Stimulated activated CD4-positive, alpha-beta T cell treated with anti-CD3 and anti-CD28 coated beads, Interleukin-2, amount 100 ng/mL, for 48 hours (primary cell): ENCODE data around the gene PLA2R1.

Source experiments
- DNase-seq, 2 donors: peaks; one replicate each; pipeline ENCODE4 v3.0.0-alpha.2; 2020

Gene PLA2R1

DNA sequence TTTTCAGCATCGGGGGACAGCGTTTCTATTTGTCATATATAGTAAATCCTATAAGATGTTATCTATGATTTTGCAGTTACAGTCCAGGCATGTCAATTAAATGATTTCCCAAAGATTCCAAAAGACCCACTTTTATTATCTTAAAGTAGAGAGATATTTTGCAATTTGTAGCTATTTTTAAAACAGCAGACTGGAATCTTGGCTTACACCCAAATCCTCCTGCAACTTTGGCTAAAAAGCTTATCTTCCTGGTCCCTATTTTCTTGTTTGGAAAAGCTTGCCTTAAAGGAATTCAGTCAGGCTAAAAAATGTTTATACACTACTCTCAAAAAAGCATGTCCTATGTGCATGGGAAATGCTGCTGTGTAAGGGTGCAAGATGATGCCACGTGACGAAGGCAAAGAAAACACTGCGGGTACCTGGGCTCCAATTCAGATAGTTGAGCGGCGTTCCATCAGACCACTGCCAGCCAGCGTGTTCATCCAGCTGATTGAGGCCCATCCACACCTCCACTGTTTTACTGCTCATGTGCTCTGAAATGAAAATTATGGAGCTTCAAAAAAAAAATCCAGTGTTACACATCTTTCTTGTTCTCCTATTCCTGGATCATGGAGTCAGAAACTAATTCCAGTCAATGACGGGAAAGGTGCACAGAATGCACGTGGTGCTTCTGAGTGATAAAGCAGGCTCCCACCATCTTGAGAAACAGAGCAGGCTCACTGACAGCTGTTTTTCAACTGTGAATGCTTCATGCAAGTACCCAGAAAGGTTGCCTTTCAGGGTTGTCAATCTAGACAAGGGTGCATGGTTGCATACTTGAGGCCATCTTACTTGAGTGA is 33.8 kb downstream of the PLA2R1 start:
- no peak for DNase-seq

DNA sequence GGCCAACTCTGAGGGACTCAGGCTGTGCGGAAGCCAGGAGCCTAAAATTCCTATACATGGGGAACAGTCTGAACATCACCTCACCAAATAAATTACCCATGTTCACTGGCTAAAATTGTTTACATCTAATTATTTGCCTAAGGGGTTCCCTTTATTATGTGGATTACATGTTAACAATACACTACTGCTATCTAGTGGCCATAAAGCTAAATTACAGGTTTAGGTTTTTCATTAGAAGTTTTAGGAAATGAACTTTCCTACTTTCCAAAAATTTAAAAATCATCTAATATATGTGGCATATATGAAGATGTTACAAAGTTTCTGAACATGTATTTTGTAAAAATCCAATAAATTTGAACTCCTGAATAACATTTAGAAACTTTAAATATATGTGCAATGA is 40.3 kb downstream of the PLA2R1 start:
- no peak for DNase-seq

DNA sequence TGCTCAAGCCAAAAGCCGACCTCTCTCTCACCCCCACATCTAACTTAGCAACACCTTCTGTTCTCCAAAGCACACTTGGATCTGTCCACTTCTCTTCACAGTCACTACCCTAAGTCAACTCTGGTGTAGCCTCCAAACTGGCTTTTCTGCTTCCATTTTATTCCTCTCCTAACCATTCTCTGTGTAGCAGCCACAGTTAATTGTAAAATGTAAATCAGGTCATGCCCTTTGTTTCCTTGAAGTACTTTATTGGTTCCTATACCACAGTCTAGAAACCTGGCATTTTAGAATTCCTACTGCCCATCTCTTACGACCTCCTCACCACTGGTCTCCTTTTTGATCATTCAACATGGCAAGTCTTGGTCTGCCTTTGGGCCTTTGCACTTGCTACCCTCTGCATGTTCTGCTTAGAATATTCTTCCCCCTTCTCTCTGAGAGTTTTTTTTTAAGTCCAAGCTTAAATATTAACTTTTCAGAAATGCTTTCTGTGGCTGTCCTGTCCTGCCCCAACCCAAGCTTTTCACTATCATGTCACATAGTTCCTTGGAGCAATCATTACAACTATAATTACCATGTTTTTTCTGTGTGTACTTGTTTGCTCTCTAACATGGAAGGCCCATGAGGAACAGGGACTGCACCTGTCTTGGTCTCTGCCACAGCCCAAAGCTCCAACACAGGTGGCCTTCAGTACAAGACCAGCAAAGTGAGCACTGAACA is 42.9 kb downstream of the PLA2R1 start:
- DNase-seq = no peak

DNA sequence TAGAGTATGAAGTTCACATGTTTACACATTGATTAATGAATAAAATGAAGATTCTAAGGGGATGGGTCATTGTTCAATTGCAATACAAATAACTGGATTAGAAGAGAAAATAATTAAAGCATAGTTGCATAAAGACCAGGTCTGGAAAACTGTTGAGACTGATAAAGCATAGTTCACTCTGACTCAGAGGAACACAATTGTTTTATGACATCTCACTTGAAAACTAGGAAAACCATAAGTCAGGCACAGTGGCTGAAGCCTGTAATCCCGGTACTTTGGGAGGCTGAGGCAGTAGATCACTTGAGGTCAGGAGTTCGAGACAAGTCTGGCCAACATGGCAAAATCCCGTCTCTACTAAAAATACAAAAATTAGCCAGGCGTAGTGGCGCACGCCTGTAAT is 46.7 kb downstream of the PLA2R1 start:
- DNase-seq = no peak

DNA sequence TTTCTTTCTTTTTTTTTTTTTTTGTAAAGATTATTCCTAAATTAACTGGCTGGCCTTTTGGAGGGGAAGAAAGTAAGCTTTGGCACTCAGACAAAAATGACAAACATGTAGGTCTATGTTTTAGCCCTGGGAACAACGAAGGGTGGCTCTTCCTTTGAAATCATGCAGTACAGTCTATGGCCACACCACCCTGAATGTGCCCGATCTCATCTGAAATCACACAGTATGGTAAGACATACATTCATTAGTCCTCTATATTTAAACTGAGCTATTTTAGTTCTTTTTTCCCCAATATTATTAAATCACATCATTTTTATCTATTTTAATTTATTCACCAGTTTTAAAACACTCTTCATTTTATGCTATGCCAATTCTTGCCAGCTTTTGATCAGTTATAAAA is 48.2 kb downstream of the PLA2R1 start:
- no peak for DNase-seq

DNA sequence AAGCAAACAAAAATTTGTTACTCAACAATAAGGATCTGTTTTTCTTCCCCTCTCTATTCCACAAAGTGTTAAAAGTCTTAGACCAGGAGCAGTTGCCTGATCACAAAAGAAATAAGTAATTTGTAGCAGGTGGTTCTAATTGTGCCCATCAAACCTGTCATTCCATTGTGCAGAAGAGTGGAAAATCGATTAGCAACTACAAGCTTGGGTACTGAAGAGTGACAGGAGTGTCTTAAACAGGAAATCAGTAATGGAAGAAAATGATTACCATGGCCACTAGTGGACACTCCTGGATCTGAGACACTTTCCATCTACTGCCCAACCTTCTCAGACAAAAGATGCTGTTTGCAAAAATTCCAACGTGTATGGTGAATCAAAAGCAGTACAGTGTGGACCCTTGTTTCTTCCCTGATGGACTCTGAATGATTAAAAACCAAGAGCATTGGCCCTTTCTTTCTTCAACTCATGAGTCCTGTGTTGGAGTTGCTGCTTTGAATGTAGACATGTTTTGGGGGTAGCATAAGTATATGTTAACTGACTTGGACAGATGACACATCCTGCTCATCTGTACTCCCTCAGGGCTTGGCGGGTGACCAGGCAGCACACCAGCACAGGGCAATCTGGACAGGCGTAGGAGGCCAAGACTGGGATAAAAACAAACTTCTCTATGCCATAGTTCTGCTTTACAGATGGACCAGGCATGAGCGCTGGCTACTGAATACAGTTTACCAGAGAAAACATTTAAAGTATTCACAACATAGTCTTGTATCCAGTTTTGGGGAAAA is 51.9 kb downstream of the PLA2R1 start:
- DNase-seq = no peak

DNA sequence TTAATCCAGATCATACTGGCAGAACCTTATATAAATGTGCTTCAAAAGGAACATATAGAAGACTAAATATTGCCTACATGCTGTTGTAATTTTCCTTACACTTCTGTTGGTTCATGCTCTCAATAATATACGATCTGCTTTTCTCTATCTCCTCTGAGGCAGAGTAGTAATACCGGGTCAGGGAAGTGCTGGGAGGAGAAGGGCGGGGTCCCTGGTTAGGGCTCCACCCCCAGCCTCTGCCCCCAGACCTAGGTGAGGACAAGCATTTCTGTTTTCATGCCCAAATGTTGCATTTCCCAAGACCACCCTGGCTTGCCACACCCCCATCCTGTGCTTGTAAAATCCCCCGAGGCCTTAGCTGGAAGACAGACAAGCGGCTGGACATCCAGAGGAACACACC is 55.3 kb downstream of the PLA2R1 start:
- DNase-seq = no peak

DNA sequence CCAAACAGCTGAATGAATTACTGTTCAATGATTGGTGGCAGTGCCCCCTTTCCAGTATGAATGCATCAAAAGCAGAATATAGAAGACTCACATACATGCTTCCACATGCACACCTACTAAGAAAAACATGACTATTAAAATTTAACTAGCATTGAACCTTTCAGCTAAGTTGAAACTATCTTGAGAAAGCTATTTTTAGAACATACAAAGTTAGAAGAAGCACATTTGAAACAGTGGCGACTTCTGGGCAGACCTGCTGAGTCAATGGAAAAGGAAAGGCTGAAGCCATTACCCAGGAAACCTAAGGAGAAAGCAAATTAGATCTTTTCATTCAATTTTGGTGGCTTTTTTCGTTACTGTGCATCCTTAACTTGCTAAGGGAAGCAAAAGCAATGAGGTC is 55.9 kb downstream of the PLA2R1 start:
- DNase-seq = no peak

DNA sequence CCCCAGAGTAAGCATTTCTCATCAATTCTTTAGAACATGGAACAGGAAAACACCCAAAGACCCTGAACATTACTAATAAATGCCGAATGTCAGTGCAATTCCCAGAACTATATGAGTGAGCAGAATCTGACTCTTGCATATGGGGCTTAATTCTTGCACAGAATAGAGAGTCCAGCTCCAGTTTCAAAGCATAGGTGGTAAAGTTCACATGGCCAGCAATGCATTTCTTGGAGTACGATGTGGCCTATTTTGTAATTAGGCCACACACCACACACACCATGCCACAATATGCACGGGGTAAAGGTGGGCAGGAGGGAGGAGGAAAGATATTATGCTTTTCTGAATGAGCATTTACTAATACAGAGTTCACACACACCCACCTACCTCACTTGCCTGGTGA is 56.5 kb downstream of the PLA2R1 start:
- no peak for DNase-seq

DNA sequence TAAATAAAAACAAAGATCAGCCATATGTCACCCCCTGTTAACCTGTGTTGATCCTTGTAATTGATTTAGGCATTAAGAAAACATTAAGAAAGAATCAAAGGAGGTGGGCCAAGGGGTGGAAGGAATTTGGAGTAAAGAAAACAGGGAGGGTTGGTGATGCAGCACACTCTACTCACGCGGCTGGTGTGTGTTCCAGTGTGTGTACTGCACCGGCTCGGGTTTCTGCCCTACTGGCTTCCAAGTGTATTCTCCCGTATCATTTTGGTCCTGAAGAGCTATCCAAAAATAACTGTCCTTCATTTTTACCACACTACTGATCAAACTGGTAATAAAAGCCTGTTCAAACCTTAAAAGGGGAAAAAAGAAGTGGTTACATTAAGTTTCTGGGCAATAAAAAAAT is 56.9 kb downstream of the PLA2R1 start:
- DNase-seq = no peak

DNA sequence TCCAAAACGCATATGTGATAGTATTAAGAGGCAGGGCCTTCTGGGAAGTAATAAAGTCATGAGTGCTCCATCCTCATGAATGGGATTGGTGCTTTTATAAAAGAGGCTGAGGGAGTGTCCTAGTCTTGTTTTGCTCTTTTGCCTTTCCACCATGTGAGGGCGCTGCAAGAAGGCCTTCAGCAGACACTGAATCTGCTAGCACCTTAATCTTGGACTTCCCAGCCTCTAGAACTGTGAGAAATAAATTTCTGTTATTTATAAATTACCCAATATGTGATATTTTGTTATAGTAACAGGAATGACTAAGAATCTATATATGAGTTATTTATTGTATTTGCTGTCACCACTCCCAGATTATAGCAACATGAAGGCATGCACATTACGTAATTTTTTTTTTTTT is 63.5 kb downstream of the PLA2R1 start:
- no peak for DNase-seq

DNA sequence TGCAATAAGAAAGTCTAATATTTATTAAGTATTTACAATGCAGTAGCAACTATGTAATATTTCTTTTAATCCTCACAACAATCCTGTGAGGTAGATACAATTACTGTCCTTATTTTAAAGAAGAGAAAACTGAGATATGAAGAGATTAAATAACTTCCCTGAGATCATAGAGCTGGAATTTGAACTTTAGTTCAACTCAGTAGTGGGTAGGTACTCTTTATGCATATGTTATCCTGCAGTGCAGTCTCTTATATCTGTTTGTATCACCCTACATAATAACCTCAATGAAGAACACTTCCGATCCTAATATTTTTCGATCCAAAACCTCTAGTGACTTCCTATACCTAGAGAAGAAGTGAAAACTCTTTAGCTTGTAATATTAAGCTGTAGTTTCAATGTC is 64.2 kb downstream of the PLA2R1 start:
- no peak for DNase-seq

DNA sequence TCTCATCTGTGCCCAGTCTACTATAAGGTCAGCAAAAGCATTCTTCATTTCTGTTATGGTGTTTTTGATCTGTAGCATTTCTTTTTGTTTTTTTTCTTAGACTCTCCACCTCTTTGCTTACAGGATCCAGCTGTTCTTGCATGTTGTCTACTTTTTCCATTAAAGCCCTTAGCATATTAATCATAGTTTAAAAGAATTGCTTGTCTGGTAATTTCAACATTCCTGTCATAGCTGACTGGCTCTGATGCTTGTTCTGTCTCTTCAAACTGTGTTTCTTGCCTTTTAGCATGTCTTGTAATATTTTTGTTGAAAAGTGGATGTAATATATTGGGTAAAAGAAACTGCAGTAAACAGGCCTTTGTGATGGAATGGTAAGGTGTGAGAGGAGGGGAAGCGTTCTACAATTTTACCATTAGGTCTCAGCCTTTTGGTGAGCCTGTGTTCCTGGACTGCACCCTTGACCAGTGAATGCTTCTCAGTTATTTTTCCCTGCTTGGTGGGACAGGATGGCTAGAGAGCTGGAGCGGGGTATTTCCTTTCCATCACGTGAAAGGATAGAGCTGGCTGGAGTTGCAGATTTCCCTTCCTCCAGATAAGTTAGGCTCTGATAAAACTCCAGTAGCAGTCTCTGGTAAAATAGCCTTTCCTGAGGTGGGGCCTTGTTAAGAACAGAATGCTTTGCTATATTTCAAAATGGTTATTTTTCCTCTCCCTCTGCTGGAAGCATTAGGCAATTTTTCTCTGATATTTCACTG is 65.4 kb downstream of the PLA2R1 start:
- DNase-seq = no peak

DNA sequence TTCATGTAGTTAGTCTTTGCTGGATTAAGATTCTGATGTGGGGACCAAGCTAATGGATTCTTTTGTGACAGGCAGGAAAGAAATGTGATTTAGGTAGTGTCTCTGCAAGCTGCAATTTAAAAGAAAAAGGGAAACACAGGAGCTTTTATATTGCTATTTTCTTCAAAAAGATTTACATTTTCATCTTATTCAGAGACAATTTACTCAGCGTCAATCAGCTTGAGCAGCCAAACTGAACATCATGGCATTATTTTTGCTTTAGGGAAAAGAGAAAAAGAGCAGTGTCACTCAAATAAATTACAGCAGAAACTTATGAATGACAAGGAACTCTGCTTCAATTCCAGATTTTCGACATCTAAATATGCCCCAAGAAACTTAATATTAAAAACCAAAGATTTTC is 67.4 kb downstream of the PLA2R1 start:
- DNase-seq = no peak

DNA sequence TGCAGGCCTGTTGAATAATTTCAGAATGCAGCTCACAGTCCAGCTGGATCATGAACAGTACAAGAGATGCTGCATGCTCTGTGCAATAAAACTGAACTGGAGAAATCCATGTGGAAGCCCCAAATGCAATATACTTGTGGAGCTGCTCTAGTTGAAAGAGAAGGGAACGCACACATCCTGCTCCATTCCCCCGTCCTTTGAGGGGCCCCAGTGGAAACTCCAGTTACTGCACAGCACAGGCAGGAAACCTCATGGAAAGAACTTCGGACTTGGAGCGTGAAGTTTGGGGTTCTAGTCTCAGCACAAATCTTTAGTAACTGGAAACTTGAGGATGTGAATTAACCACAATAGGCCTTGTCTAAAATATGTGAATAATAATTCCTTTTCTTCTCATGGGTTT is 73.2 kb downstream of the PLA2R1 start:
- no peak for DNase-seq

DNA sequence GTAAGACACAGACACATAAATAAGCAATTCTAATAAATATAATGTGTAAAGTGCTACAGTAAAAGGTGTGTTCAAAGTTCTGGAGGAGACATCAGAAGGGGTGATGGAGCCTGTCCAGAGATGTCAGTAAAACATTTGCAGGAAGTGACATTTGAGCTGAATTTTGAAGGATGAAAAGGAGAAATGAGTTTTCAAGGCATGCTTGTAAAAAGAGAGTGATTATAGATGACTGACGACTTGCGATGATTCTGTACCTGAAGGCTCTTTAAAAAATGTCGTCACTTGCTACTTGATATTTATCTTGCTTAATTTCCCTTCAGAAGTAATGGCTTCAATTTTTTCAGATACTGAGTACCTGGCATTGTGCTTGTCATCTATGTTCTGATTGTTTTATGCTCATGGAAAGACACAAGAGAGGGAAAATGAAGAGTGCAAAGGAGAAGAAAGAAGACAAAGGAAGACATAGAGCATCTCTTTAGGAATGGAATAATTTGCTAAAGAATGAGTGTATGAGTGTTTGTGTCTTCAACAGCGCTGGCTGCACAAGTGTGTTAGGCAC is 73.9 kb downstream of the PLA2R1 start:
- DNase-seq = no peak

DNA sequence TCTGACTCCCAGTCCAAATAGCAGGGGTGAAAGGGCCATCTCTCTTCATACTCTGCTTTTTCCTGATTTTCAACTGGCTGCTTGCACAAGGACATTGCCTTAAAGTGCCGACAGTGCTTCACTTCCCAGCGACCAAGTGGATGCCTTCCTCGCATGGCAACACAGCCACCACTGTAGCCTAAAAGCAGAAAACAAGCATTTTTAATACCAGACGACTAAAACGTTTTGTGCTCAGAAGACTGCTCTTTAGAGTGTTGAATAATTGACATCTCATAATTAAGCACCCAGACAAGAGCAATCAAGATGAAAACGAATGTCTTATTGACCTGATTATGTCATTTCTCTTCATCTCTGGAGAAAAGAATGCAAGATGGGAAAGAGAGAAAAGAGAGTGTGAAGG is 75.2 kb downstream of the PLA2R1 start:
- no peak for DNase-seq

DNA sequence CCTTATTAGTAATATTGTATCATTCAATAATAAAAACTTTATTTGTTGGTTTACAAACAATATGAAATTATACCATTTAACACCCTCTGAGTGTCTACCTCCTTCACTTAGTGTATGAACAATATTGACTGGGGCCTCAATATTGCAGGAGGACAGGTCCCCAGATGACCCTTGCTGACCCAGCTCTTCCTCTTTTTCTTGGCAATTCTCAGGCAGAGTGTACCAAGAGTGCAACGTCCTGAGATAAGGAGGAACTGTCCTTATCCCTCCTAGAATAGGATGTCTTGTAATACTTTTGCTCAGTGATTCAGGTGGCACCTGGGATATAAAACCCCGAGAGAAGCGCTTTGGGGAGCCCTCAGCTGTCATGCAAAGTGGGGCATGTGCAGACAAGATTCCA is 76.8 kb downstream of the PLA2R1 start:
- no peak for DNase-seq

DNA sequence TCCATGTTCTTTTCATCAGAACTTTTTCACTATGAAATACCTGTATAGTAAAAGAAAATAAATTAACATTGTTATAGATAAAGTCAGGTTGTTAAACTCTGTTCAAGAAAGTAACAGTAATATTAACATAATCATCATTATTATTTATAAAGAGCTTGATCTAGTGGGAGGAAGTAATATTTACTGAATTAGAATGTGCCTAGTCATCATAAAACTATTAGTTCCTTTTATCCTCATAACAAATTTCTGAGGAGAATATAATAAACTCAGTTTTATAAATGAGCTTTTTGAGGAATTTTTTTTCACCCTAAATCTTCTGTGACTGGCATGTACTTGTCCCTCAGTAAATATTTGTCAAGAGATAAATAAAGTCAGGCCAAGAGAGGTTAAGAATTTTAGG is 78.4 kb downstream of the PLA2R1 start:
- no peak for DNase-seq

DNA sequence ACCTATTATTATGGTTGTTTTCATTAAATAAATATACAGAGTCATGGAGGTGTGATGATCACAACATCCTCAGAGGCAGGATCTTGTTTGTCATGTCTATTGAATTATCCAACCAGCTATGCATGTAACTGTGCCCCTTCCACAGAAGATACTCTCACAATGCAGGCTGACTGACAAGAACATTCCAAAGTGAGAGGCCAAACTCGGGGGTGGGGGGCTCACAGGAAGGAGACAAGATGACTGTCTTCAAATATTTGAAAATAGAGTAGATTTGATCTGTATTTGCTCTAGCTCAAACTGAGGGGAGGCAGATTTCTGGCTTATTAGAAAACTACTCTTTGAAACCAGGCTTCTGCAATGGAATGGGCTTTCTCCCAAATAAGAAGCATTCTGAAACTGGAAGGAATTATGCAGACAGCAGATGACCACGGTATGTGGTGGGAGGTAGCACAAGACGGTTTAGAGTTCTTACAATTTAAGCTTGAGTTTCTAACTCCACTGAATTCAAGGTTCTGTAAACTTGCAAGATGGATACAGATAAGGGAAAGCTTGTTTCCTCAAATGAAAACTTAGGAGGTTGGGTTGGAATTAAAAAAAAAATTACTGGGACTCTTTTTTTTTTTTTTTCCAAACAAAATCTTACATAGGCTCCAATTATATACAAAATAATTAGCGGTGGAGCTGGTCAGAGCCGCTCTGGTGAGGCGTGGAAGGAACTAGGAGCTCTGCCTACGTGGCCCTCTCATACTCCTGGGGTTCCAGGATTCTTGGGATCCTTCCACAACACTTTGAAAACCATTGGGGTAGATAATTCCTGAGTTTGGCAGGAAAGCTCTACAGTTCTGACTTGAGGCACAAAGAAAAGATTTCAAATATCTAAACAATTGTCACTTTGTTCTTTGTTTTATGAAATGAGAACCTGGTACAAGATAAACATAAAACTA is 79.3 kb downstream of the PLA2R1 start:
- no peak for DNase-seq

DNA sequence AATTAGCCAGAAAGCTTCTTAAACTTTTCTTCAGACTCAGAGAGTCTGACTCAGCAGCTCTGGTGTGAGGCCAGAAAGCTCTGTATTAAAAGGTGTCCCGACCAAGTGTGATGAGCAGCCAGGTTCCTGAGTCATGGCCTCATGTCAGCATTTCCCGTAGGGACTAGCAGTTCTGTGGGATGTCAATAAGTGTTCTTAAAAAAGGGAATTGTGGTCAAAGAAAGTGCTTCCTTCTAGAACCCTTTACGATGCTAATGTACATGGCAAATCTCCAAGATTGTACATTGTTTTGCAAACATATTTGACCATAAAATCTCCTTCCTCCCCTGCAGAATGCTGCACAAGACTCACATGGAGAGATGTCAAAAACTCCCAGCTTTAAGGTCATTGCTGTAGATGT is 80.1 kb downstream of the PLA2R1 start:
- DNase-seq = no peak
